AG09309 (cell line): ENCODE results near the gene TRMT112.

Experiments used
- DNase-seq: peaks from one replicate; pipeline ENCODE4 v3.0.0-alpha.2; 2010; ENCODE audit warnings: low read depth
- H3K4me3 ChIP-seq: 2 replicates; pipeline ENCODE4 v1.5.1; 2011; ENCODE audit warnings: mild to moderate bottlenecking, low read depth, low read length, moderate library complexity; ENCODE audit not compliant: control insufficient read depth
- TF ChIP-seq, protein P1 (sequence below): IDR thresholded peaks from 2 replicates; pipeline ENCODE4 v1.5.1; 2011; ENCODE audit warnings: mild to moderate bottlenecking, low read depth, low read length, inconsistent platforms; ENCODE audit not compliant: insufficient read depth, control insufficient read depth; ENCODE audit errors: missing control alignments

Gene TRMT112

DNA sequence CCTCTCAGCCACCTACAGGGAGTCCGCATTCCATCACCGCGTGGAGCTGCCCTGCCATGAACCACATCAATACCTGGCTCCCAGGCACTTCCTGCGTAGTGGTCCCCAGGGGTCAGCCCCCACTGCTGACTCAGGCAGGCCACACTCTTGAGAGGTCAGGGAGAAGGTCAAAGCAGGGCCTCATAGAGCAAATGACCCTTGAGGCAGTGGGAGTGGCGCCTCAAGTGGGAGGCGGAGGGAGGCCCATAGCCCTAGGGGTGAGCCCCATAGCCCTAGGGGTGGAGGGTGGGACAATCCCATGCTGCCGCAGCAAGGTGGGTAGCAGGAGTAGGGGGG is 5.5 kb upstream of the TRMT112 start:
- TF ChIP-seq, protein P1, sequence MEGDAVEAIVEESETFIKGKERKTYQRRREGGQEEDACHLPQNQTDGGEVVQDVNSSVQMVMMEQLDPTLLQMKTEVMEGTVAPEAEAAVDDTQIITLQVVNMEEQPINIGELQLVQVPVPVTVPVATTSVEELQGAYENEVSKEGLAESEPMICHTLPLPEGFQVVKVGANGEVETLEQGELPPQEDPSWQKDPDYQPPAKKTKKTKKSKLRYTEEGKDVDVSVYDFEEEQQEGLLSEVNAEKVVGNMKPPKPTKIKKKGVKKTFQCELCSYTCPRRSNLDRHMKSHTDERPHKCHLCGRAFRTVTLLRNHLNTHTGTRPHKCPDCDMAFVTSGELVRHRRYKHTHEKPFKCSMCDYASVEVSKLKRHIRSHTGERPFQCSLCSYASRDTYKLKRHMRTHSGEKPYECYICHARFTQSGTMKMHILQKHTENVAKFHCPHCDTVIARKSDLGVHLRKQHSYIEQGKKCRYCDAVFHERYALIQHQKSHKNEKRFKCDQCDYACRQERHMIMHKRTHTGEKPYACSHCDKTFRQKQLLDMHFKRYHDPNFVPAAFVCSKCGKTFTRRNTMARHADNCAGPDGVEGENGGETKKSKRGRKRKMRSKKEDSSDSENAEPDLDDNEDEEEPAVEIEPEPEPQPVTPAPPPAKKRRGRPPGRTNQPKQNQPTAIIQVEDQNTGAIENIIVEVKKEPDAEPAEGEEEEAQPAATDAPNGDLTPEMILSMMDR, result no peak
- H3K4me3 ChIP-seq, result no peak overlapping the region
- DNase-seq, result no peak

DNA sequence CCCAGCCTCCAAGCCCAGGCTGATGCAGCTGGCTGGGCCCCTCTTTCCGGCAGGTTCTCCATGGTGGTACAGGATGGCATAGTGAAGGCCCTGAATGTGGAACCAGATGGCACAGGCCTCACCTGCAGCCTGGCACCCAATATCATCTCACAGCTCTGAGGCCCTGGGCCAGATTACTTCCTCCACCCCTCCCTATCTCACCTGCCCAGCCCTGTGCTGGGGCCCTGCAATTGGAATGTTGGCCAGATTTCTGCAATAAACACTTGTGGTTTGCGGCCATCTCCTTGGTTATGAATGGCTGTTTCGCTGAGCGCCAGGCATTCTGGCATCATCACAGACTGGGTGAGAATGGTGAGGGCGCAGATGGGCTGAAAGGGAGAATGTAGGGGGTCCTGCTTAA is 4.2 kb upstream of the TRMT112 start:
- DNase-seq, result no peak
- TF ChIP-seq, protein P1, result no peak
- H3K4me3 ChIP-seq, result no peak overlapping the region

DNA sequence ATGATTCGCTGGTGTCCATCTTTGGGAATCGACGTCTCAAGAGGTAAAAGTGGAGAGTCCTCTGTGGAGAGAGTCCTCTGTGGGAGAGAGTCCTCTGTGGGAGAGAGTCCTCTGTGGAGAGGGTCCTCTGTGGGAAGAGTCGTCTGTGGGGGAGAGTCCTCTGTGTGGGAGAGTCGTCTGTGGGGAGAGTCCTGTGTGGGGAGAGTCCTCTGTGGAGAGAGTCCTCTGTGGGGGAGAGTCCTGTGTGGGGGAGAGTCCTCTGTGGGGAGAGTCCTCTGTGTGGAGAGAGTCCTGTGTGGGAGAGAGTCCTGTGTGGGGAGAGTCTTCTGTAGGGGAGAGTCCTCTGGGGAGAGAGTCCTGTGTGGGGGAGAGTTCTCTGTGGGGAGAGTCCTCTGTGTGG is 3.7 kb upstream of the TRMT112 start:
- no peak overlapping the region for H3K4me3 ChIP-seq
- TF ChIP-seq, protein P1, result no peak
- DNase-seq, result no peak

DNA sequence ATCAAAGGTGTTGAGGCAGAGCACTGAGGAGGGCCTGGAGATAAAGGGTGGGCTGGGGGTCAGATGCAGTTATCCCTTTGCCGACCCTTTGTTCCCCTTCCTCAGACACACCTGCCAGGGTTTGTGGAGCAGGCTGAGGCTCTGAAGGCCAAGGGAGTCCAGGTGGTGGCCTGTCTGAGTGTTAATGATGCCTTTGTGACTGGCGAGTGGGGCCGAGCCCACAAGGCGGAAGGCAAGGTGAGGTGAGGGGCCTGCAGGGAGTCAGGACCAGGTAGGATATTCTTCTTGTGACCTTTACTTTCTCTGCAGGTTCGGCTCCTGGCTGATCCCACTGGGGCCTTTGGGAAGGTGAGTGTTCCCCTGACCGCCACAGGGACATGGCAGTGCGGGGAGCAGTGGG is 3.2 kb upstream of the TRMT112 start:
- H3K4me3 ChIP-seq, result no peak overlapping the region
- DNase-seq, result no peak
- TF ChIP-seq, protein P1, result no peak

DNA sequence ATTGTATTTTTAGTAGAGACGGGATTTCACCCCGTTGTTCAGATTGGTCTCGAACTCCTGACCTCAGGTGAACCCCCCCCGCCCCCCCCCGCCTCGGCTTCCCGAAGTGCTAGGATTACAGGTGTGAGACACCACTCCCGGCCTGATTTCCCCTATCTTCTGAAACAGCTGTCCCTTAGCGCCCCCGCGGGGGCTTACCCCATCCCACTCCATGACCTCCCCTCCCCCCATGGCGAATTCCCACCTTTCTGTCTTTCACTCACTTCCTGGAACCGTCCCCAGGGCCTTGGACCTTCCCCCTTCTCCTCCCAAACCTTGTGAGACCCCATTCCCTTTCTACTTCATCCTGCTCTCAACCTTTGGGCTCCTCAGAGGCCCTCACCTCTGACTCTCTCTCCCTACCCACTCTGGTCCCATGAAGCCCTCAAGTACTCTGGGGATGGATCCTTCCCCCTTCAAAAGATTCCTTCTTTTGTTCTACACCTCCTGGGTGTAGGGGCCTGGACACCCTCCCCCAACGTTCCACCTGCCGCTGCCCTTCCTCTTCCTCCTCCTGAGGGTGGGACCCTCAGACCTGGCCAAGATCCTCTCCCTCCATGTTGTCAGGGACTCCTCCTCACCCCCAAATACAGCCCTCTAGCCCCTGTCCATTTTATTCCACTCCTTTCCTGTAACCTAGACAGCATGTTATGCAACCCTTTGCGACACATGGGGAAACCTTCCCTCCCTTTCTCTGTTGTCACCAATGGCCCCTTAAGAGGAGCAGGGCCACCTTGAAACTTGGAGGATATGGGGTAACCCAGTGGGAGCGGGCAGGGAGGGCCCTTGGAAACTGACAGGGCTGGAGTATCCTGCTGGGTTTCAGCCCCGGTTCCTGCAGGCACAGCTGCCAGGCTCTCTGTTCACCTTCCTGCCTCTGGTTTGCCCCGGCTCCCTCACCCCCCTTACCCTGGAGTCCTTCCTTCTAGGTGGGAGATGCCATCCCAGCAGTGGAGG is 1.7 kb upstream of the TRMT112 start:
- peak overlapping the region; percentile 62 for H3K4me3 ChIP-seq
- TF ChIP-seq, protein P1, result no peak
- no peak for DNase-seq

DNA sequence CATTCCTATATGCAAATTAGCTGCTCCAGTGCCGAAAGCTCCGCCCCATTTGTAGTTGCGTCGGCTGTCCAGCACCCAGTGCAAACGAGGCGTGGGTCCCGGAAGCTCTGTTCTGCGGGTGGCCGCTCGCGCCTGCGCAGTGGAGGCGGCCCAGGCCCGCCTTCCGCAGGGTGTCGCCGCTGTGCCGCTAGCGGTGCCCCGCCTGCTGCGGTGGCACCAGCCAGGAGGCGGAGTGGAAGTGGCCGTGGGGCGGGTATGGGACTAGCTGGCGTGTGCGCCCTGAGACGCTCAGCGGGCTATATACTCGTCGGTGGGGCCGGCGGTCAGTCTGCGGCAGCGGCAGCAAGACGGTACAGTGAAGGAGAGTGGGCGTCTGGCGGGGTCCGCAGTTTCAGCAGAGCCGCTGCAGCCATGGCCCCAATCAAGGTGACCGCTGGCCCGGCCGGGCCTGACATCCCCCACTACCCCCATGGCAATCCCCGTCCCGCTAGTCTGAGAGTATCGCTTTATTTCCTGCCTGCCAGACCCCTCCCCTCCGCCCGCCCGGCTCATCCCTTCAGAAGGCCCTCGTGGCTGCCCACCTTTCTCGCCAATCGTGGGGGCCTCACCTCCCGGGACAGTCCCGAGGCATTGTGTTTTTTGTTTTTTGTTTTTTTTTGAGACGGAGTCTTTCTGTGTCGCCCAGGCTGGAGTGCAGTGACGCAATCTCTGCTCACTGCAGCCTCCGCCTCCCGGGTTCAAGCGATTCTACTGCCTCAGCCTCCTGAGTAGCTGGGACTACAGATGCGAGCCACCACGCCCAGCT is 804 bp upstream of the TRMT112 start, which contains the start of gene PRDX5:
Gene PRDX5 (plus strand): TSS at position 161 of the 805 bp plus-strand sequence. CDS start 95 bp downstream, at position 256.
- DNase-seq, result peak; percentile 83
- TF ChIP-seq, protein P1, result no peak
- peak within 1 kb of the TSS; percentile 62 for H3K4me3 ChIP-seq
